Suprapubic skin (tissue), 3 donors: ENCODE results near the gene C19orf81.

Experiments
- POLR2AphosphoS5 ChIP-seq, 3 donors: sonication (generic); formaldehyde crosslinking; IDR thresholded peaks; one replicate each; pipeline ENCODE4 v1.6.1; 2017; ENCODE audit warnings: antibody characterized with exemption in 3 of 3
- TF ChIP-seq, protein P1 (sequence below), 2 donors: fragments of 200-600 bp in 1 of 2; fragments of 450-650 bp in 1 of 2; sonication (generic) in 1 of 2; IDR thresholded peaks; one replicate each; pipeline ENCODE4 v1.5.1; 2016 to 2019; ENCODE audit warnings: antibody characterized with exemption in 2 of 2, mild to moderate bottlenecking in 1 of 2, moderate library complexity in 1 of 2

DNA sequence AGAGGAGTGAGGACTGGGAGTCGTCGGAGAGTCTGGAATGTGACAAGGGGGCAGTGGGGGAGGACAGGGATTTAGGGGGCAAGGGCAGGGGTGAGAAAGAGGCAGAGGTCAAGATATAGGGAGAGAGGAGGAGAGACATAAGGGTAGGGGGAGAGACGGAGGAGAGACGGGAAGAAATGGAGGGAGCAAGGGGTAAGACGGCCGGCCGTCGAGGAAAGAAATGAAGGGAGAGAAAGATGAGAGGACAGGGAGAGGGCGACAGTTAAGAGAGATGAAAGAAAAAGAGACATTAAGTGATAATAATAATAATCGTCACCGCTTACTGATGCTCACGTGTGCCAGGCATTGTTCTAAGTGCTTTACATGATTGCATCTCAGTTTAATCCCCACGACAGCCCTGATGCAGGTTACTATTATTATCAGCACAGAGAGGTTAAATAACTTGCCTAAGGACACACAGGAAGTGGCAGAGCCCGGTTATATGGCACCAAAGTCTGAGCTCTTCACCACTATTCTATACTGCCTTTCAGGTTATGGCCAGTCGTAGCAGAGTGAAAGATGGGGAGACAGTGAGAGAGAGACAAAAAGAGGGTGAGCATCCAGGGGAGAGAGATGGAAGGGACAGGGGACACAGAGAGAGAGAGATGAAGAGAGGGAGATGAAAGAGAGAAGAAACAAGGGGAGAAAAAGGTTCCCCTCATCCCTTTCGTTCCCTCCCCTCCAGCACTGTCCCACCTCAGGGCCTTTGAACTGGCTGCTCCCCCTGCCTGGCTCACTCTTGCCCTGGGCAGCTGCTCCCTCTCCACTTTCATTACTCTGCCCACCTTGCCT lies 13.6 kb downstream of the C19orf81 start:
- no peak for TF ChIP-seq POLR2AphosphoS5 (IDR thresholded peaks at IDR 0.05)
- TF ChIP-seq, protein P1, sequence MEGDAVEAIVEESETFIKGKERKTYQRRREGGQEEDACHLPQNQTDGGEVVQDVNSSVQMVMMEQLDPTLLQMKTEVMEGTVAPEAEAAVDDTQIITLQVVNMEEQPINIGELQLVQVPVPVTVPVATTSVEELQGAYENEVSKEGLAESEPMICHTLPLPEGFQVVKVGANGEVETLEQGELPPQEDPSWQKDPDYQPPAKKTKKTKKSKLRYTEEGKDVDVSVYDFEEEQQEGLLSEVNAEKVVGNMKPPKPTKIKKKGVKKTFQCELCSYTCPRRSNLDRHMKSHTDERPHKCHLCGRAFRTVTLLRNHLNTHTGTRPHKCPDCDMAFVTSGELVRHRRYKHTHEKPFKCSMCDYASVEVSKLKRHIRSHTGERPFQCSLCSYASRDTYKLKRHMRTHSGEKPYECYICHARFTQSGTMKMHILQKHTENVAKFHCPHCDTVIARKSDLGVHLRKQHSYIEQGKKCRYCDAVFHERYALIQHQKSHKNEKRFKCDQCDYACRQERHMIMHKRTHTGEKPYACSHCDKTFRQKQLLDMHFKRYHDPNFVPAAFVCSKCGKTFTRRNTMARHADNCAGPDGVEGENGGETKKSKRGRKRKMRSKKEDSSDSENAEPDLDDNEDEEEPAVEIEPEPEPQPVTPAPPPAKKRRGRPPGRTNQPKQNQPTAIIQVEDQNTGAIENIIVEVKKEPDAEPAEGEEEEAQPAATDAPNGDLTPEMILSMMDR (IDR thresholded peaks at IDR 0.05) = no peak
